Cardiac muscle cell (in vitro differentiated cells and primary cell): Measurements from ENCODE around the gene HSPB3. TPM values are rescaled to one million over a fixed set of nuclear protein-coding genes. Genes with fewer than 3 reads are reported as not detected.
A peak's percentile ranks its signal among the peaks of the same experiment; 100 is the strongest.

Source experiments
- DNase-seq, 2 donors: peaks; one replicate each; pipeline versions ENCODE4 v3.0.0 to v3.0.0-alpha.2; 2010 to 2017; ENCODE audit warnings: low read depth in 1 of 2, low spot score in 1 of 2
- H3K27ac ChIP-seq: fragments of 200-600 bp; sonication (generic); 2 replicates; pipeline ENCODE4 v1.5.1; 2016
- H3K27me3 ChIP-seq: fragments of 200-600 bp; sonication (generic); 2 replicates; pipeline ENCODE4 v1.6.0; 2016; ENCODE audit warnings: control low read depth
- H3K36me3 ChIP-seq: fragments of 200-600 bp; sonication (generic); 2 replicates; pipeline ENCODE4 v1.5.1; 2016; ENCODE audit warnings: control low read depth
- H3K4me1 ChIP-seq: fragments of 200-600 bp; sonication (generic); 2 replicates; pipeline ENCODE4 v1.8.1; 2017; ENCODE audit warnings: low read depth, mild to moderate bottlenecking, mixed run types
- H3K4me3 ChIP-seq: fragments of 200-600 bp; sonication (generic); 2 replicates; pipeline ENCODE4 v1.5.1; 2016; ENCODE audit warnings: mild to moderate bottlenecking
- H3K9me3 ChIP-seq: fragments of 200-600 bp; sonication (generic); 2 replicates; pipeline ENCODE4 v1.5.1; 2017; ENCODE audit warnings: low read depth, mild to moderate bottlenecking, control low read depth
- CTCF ChIP-seq: IDR thresholded peaks from 2 replicates; pipeline ENCODE4 v1.5.1; 2012; ENCODE audit warnings: low read depth, mild to moderate bottlenecking, low read length
- polyA plus RNA-seq: library from polyadenylated mRNA; unstranded; fragments of >200 nt; fragmentation: Nextera tagmentation; extraction: Ambion mirVana; gene quantifications from 2 replicates; pipeline ENCODE4 v1.2.1, GENCODE V29; 2016
- total RNA-seq: library from RNA; depleted of rRNA; stranded (reverse); fragments of >200 nt; gene quantifications from 2 replicates; pipeline ENCODE4 v1.2.3, GENCODE V29; 2016

The HSPB3 gene
- total and polyA plus RNA-seq, 2 experiments from 2014 or later, result 45.4 to 57.3 TPM

- no peak overlapping the region for H3K4me3 ChIP-seq
- no peaks in the 10 kb centered on the region for H3K36me3 ChIP-seq
- H3K4me1 ChIP-seq, result peaks cover 6% of the 10 kb centered on the region
- no peaks in the 10 kb centered on the region for H3K27me3 ChIP-seq
- H3K9me3 ChIP-seq, result no peaks in the 10 kb centered on the region
- no peak overlapping the region for H3K27ac ChIP-seq
- no peak for DNase-seq
- TF ChIP-seq CTCF, result no peak
Measured at GRCh38 chr5:54438620-54439389, 16.7 kb upstream of the HSPB3 start.

GRCh38 chr5:54440456-54440893 is 15.0 kb upstream of the HSPB3 start:
- no peaks in the 10 kb centered on the region for H3K36me3 ChIP-seq
- H3K27me3 ChIP-seq, result no peaks in the 10 kb centered on the region
- H3K27ac ChIP-seq, result no peak overlapping the region
- no peak for TF ChIP-seq CTCF
- no peak overlapping the region for H3K4me3 ChIP-seq
- H3K9me3 ChIP-seq, result no peaks in the 10 kb centered on the region
- peaks cover 6% of the 10 kb centered on the region for H3K4me1 ChIP-seq
- no peak for DNase-seq

GRCh38 chr5:54442271-54442670 is 13.2 kb upstream of the HSPB3 start:
- H3K4me3 ChIP-seq, result no peak overlapping the region
- no peak for DNase-seq
- no peaks in the 10 kb centered on the region for H3K36me3 ChIP-seq
- no peaks in the 10 kb centered on the region for H3K27me3 ChIP-seq
- no peak overlapping the region for H3K27ac ChIP-seq
- H3K9me3 ChIP-seq, result no peaks in the 10 kb centered on the region
- no peak for TF ChIP-seq CTCF
- peaks cover 6% of the 10 kb centered on the region for H3K4me1 ChIP-seq

GRCh38 chr5:54443270-54443669 is 12.2 kb upstream of the HSPB3 start:
- TF ChIP-seq CTCF, result peak; percentile 55
- H3K27me3 ChIP-seq, result no peaks in the 10 kb centered on the region
- H3K4me1 ChIP-seq, result peaks cover 15% of the 10 kb centered on the region
- no peak overlapping the region for H3K27ac ChIP-seq
- H3K36me3 ChIP-seq, result no peaks in the 10 kb centered on the region
- no peaks in the 10 kb centered on the region for H3K9me3 ChIP-seq
- H3K4me3 ChIP-seq, result no peak overlapping the region
- DNase-seq, result peak; percentile 69 to 71

GRCh38 chr5:54445691-54446378 is 9.7 kb upstream of the HSPB3 start:
- H3K9me3 ChIP-seq, result no peaks in the 10 kb centered on the region
- H3K4me1 ChIP-seq, result peaks cover 16% of the 10 kb centered on the region
- H3K4me3 ChIP-seq, result no peak overlapping the region
- H3K27ac ChIP-seq, result no peak overlapping the region
- no peaks in the 10 kb centered on the region for H3K27me3 ChIP-seq
- no peaks in the 10 kb centered on the region for H3K36me3 ChIP-seq
- TF ChIP-seq CTCF, result no peak
- DNase-seq, result no peak
